GM13977 (cell line): ENCODE measurements around the gene NCF2.
A peak's percentile ranks its signal among the peaks of the same experiment; 100 is the strongest.

Experiments used
- DNase-seq: peaks from one replicate; pipeline ENCODE4 v3.0.0; 2012; ENCODE audit warnings: low spot score
- in situ Hi-C: fragments of 300-500 bp; cut with MboI; formaldehyde crosslinking; loops from one replicate; pipeline ENCODE4 v1.12.0; 2022; ENCODE audit warnings: low sequenced_read_pairs, low pct_unique_long_range_greater_than_20kb, mixed read lengths, inconsistent platforms; ENCODE audit not compliant: unreplicated experiment
- TF ChIP-seq, protein P1 (sequence below): IDR thresholded peaks from 2 replicates; pipeline ENCODE4 v1.5.1; 2012; ENCODE audit warnings: mild to moderate bottlenecking, control low read depth; ENCODE audit not compliant: insufficient read depth; ENCODE audit errors: extremely low read depth, missing control alignments

NCF2 gene

DNA sequence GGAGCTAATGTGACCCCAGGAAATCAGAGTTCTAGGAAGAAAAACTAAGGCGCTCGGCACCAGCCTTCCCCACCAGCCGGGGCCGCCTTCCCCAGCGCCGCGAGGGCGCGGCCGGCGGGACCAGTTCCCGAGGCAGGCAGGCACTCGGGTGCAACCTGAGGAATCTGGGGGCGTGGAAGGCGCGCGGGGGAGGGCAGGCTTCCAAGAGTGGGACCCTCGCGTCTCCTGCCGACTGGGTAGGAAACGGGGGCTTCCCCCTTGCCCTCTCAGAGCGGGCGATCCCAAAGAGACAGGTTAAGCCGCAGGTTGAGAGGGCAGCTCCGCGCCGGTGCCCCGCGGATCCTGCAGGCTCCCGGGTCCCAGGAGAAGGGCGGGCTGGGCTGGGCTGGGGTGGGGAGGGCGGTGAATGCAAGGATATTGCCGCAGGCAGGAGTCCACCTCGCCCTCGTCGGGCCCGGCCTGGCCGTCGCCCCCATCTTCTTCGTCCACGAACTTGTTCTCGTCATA lies 44.9 kb upstream of the NCF2 start:
- in situ Hi-C loops: no loop called here
- TF ChIP-seq, protein P1, sequence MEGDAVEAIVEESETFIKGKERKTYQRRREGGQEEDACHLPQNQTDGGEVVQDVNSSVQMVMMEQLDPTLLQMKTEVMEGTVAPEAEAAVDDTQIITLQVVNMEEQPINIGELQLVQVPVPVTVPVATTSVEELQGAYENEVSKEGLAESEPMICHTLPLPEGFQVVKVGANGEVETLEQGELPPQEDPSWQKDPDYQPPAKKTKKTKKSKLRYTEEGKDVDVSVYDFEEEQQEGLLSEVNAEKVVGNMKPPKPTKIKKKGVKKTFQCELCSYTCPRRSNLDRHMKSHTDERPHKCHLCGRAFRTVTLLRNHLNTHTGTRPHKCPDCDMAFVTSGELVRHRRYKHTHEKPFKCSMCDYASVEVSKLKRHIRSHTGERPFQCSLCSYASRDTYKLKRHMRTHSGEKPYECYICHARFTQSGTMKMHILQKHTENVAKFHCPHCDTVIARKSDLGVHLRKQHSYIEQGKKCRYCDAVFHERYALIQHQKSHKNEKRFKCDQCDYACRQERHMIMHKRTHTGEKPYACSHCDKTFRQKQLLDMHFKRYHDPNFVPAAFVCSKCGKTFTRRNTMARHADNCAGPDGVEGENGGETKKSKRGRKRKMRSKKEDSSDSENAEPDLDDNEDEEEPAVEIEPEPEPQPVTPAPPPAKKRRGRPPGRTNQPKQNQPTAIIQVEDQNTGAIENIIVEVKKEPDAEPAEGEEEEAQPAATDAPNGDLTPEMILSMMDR: no peak
- DNase-seq: no peak

DNA sequence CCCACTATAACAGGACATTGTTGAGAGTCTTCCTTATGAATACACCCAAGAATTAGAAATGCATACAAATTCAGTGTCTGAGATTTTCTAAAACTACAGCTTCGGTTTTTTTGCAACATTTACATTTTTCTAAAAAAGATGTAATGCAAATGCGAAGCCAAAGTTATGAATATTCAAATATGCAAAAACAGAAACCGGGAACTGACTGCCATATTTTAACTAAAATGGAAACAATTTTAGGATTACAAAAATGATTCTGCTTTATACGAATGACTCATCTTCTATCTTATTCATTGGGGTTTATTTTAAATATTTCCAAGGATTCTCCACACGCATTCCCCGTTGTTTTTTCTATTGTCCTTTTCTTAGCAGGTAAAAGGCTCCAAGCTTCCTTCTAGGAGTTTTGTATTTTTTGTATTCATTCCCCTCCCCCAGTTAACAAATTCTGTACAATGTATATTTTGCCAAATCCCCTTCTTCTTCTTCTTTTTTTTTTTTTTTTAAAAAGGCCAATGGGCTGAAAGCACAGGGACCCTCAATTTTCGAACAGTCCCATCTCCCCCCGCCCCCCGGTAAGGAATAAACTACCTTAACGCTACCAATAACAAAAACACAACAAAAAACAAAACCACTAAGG lies 44.3 kb upstream of the NCF2 start:
- DNase-seq: no peak
- in situ Hi-C loops: no loop called here
- TF ChIP-seq, protein P1: no peak

- DNase-seq: peak; percentile 40
- TF ChIP-seq, protein P1: peak; percentile 5
- in situ Hi-C loops: no loop called here
Measured at GRCh38 chr1:183633676-183634343, 43.6 kb upstream of the NCF2 start.

DNA sequence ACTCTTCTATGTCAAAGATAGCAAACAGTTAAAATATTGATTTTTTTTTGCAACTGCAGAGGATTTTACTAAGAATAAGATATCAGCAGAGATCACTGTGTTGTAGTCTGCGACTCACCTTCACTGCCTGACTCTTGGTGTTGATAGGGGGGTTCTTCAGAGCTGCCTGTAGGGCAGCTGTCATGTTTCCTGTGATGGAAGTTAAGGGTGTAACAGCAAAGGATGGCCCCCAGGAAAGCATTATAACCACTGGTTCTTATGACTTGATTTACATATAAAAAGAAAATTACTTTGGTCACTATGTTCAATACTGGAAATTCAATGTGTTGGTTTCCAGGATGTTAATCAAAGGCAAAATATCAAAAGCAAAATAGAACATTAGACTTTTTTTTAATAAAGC lies 42.7 kb upstream of the NCF2 start:
- in situ Hi-C loops: no loop called here
- TF ChIP-seq, protein P1: no peak
- DNase-seq: no peak

DNA sequence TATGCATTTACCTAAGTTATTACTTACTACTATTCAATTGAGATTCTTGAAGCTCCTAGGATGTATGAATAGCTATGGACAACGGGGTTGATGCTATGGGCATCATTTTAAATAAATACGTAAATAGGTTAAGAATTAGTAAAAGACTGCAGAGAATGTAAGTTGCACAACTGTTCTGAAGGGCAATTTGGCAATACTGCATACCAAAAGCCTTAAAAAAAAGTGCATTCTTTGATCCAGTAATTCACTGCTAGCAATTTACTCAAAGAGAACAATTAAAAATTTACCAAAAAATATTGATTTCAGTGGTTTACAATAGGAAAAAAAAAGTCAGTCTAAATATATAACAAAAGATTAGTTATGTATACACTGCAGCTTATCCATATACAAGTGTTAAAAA lies 41.9 kb upstream of the NCF2 start:
- in situ Hi-C loops: no loop called here
- TF ChIP-seq, protein P1: no peak
- DNase-seq: no peak

- in situ Hi-C loops: no loop called here
- DNase-seq: no peak
- TF ChIP-seq, protein P1: no peak
Measured at GRCh38 chr1:183630748-183631147, 40.5 kb upstream of the NCF2 start.
